Activated T-helper 2 cell treated with anti-CD3 and anti-CD28 coated beads, Interferon-gamma antibody, Interleukin-2, Interleukin-4, amounts not matched to agents 10 μg/mL and 5 μg/mL and 100 μg/mL, durations not matched to agents 14 hours and 24 hours and 36 hours (primary cell): ENCODE data around the gene PARD3. TPM values are rescaled to one million over a fixed set of nuclear protein-coding genes. Genes with fewer than 3 reads are reported as not detected.

Experiments
- DNase-seq: peaks from one replicate; pipeline ENCODE4 v3.0.0; 2021; ENCODE audit warnings: low spot score
- H3K27ac Mint-ChIP-seq: one replicate; pipeline ENCODE4 v1.8.0; 2021; ENCODE audit warnings: mixed read lengths
- H3K27me3 Mint-ChIP-seq: one replicate; pipeline ENCODE4 v1.8.0; 2021; ENCODE audit warnings: low read depth, mixed read lengths
- H3K36me3 Mint-ChIP-seq: one replicate; pipeline ENCODE4 v1.8.0; 2021; ENCODE audit warnings: low read depth, mixed read lengths
- H3K4me1 Mint-ChIP-seq: one replicate; pipeline ENCODE4 v1.8.0; 2021; ENCODE audit warnings: low read depth, mixed read lengths
- H3K4me3 Mint-ChIP-seq: one replicate; pipeline ENCODE4 v1.8.0; 2021; ENCODE audit warnings: low read depth, mild to moderate bottlenecking, moderate library complexity, mixed read lengths
- H3K9me3 Mint-ChIP-seq: one replicate; pipeline ENCODE4 v1.8.0; 2021; ENCODE audit warnings: mixed read lengths
- intact Hi-C: fragments of 100-400 bp; cut with micrococcal nuclease; formaldehyde crosslinking; loops from one replicate; pipeline ENCODE4 v1.15.1; 2023
- total RNA-seq: library from RNA; stranded (reverse); gene quantifications from 2 replicates; pipeline ENCODE4 v1.2.3, GENCODE V29; 2022

The PARD3 gene
- total RNA-seq, 1 donor from 2014 or later, result 1.4 TPM

DNA sequence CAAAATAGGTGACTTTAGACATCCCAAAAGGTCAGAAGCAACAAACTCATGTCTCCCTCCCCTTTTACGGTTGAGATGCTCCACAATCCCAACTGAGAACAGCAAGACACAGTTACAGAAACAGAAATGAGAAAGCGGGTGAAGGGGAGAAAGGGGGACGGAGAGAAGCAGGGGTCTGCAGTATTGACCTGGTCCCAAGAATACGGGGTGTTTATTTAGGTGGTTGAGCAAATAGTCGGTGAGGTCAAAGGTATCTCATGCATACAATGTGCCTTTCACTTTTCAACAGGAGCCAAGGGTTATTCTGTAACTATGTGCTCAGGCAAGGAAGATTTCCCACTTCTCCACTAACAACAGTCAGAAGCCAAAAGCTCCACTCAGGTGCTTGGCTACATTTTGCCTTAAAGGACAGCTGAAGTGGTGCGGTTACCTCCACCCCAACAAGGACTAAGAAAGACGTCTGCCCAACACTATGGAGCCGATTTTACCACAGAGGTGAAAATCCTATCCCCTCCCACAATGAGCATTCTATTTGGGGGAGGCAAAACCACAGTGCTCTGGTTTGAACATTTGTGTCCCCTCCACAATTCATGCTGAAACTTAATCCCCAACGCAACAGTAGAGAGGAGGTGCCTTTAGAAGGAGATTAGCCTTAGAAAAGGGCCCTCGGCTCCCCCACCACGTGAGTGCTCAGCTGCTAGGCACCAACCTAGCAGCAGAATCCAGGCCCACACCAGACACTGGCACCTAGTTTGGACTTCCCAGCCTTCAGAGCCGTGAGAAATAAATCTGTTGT is 77.9 kb downstream of the PARD3 start:
- no peak overlapping the region for H3K27ac Mint-ChIP-seq
- DNase-seq, result no peak
- no peaks in the 10 kb centered on the region for H3K9me3 Mint-ChIP-seq
- H3K4me3 Mint-ChIP-seq, result no peak overlapping the region
- no peaks in the 10 kb centered on the region for H3K36me3 Mint-ChIP-seq
- no peaks in the 10 kb centered on the region for H3K4me1 Mint-ChIP-seq
- peaks cover 20% of the 10 kb centered on the region for H3K27me3 Mint-ChIP-seq
- intact Hi-C loops, result no loop called here

DNA sequence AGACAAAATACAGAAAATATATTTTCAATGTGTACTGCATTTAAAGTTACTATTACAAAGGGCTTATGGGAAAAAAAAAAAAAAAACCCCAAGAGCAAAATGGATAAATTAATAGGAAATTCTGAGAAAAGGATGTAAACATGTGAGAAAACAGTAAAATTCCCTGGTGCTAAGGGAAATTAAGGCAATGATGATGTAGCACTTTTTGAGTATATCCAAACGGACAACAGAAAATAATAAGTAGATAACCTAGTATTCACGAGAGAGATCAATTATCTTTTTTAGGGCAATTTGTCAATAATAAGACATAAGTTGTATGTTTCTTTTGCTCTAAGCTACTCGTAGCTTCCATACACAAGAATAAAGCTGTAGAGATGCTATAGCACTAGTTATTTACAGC is 80.2 kb downstream of the PARD3 start:
- peaks cover 8% of the 10 kb centered on the region for H3K27me3 Mint-ChIP-seq
- no peaks in the 10 kb centered on the region for H3K9me3 Mint-ChIP-seq
- intact Hi-C loops, result no loop called here
- H3K27ac Mint-ChIP-seq, result no peak overlapping the region
- no peak overlapping the region for H3K4me3 Mint-ChIP-seq
- H3K36me3 Mint-ChIP-seq, result no peaks in the 10 kb centered on the region
- no peaks in the 10 kb centered on the region for H3K4me1 Mint-ChIP-seq
- DNase-seq, result no peak

DNA sequence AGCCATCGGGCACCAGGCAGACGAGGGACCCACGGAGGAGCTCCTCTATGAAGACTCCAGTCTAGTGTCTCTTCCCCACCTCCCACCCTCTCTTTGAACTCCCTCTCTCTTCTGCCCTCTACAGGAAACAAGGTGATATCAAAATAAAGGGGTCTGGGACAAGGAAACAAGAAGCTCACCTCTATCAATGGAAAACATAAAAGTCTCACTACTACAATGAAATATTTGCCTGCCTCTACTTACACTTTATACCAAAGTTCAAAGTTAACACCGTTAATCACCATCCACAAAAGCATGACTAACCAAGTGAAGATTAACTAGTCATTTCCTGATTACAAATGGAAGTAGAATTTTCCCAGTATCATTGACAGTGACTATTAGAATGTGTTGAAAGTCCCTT is 82.2 kb downstream of the PARD3 start:
- intact Hi-C loops, result no loop called here
- H3K4me3 Mint-ChIP-seq, result no peak overlapping the region
- H3K27ac Mint-ChIP-seq, result no peak overlapping the region

DNA sequence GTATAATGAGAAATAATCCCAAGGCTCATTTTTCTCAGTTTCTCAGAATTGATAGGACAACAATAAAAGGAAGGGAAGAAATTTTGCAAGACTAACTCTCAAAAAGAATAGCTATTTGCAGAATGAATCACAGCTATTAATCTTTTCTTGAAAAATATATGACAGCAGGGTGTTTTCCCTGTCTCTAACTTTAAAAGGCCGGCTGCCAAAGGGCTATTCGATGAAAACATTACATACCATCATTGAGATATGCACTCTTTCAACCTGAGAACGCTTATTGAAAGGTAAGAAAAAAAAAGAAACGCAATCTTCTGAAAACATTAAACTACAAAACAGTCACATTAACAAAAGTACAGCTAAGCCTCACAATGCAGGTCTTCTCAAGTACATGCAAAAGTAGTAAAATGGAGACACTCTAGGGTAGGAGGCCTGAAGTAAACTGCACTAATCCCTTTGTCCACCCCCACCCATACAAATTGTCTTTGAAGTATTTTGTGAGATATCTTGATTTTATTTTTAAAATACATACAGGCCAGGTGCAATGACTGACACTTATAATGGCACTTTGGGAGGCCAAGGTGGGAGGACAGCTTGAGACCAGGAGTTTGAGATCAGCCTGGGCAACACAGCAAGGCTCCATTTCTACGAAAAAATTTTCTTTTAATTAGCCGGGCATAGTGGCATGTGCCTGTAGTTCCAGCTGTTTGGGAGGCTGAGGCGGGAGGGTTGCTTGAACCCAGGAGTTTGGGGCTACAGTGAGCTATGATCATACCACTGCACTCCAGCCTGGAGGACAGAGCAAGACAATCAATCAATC is 83.0 kb downstream of the PARD3 start:
- Mint-ChIP-seq H3K27ac (no peak overlapping the region), H3K4me3 (no peak overlapping the region), H3K4me1 (no peaks in the 10 kb centered on the region), H3K9me3 (no peaks in the 10 kb centered on the region), H3K27me3 (peaks cover 3% of the 10 kb centered on the region), H3K36me3 (no peaks in the 10 kb centered on the region)
- intact Hi-C loops, result no loop called here
- no peak for DNase-seq

More for the DNA sequence above, 82.2 kb downstream of the PARD3 start:
- Mint-ChIP-seq H3K36me3 (no peaks in the 10 kb centered on the region), H3K27me3 (peaks cover 3% of the 10 kb centered on the region), H3K4me1 (no peaks in the 10 kb centered on the region), H3K9me3 (no peaks in the 10 kb centered on the region)
- DNase-seq, result no peak

DNA sequence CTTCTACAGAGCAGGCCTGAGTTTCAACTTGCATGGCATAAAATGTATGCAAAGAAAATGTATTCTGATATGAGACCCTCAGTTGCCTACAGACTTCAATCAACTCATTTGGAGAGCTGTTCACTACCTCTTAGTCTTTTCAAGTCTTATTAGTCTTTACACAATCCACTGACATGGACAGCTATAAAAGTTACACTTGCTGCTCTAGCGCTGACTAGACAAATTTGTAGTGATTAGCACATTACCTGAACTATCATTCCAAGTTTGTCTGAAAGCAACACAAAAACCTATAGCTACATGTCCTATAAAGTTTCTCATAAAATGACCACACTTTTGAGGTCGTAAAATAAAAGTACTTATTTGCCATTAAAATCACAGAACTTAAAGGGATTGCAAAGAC is 83.9 kb downstream of the PARD3 start:
- Mint-ChIP-seq H3K27ac (no peak overlapping the region), H3K4me3 (no peak overlapping the region)

DNA sequence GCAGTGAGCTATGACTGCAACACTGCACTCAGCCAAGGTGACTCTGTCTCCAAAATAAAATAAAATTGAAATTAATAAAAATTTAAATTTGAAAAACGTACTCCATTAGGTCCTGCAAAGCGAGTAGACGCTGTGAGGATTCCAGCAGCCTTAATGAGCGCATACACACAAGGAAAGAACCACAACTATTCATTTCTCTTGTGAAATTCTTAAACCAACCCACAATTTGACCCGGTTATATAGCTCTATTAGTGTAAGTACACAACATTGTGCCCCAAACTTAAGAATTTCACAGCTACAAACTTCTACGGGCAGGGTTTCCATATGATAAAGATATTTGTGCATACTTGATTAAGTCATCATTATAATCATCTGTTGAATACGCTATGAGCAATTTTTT is 84.4 kb downstream of the PARD3 start:
- Mint-ChIP-seq H3K27me3 (peaks cover 3% of the 10 kb centered on the region), H3K9me3 (no peaks in the 10 kb centered on the region), H3K27ac (no peak overlapping the region), H3K4me1 (no peaks in the 10 kb centered on the region), H3K36me3 (no peaks in the 10 kb centered on the region), H3K4me3 (no peak overlapping the region)
- intact Hi-C loops, result no loop called here
- no peak for DNase-seq

More for the DNA sequence above, 83.9 kb downstream of the PARD3 start:
- Mint-ChIP-seq H3K9me3 (no peaks in the 10 kb centered on the region), H3K4me1 (no peaks in the 10 kb centered on the region), H3K27me3 (peaks cover 3% of the 10 kb centered on the region), H3K36me3 (no peaks in the 10 kb centered on the region)
- no peak for DNase-seq
- intact Hi-C loops, result no loop called here

DNA sequence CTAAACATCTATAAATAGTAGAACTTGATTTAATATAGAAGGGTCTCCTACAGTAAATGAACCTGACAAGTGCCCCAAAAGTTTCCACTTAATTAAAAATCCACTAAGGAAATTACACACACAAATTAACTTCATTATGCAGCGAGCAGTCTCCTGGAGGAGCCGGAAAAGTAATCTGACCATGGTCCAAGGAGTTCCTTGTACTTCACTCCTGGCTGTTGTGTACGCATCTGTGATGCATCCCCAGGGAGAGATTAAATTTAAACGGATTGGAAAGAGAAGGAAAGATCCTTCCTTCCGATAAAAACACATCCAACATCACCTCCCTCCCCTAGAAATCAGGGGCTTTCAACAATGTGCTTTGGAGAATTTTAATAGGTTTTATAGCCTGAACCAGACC is 85.5 kb downstream of the PARD3 start:
- Mint-ChIP-seq H3K4me3 (no peak overlapping the region), H3K4me1 (no peaks in the 10 kb centered on the region), H3K27ac (no peak overlapping the region), H3K36me3 (no peaks in the 10 kb centered on the region), H3K27me3 (peaks cover 3% of the 10 kb centered on the region), H3K9me3 (no peaks in the 10 kb centered on the region)
- DNase-seq, result no peak
- intact Hi-C loops, result no loop called here

DNA sequence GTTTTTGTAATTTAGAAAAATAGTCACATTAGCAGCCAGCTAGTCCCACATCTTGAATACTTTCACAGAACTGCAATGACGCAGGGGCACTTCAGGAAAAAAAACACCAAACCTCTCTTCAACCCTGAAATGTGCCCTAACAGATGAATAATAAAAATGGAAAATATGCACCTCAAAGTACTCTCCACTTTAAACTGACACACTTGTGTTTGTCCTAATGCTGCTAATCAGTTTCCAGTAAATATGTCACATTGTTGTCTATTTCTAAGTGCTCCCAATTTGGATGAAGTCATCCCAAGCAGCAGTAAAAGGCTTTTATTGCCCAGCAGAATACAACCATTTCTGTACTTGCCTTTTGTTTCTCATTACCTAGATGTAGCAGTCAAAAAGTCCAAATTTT is 86.7 kb downstream of the PARD3 start:
- intact Hi-C loops, result no loop called here
- Mint-ChIP-seq H3K4me1 (no peaks in the 10 kb centered on the region), H3K27me3 (peaks cover 3% of the 10 kb centered on the region), H3K27ac (no peak overlapping the region), H3K36me3 (no peaks in the 10 kb centered on the region), H3K4me3 (no peak overlapping the region), H3K9me3 (no peaks in the 10 kb centered on the region)
- DNase-seq, result no peak

DNA sequence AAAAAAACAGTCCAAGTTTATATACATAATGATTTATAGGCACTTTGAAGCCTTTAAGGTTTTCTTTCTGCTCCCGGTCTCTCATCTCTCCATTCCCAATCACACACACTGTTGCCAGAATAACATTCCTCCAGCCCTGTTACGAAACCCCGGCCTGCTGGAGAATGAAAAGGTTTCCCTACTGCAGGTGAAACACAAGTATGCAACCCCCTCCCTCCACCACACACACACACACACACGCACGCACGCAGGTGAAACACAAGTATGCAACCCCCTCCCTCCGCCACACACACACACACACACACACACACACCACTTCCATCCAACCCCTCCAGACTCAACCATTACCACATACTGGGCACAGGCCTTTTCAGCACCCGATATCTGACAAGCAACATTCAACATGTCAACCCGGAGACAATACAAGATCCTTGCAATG is 87.5 kb downstream of the PARD3 start:
- peaks cover 3% of the 10 kb centered on the region for H3K27me3 Mint-ChIP-seq
- H3K36me3 Mint-ChIP-seq, result no peaks in the 10 kb centered on the region
- no peaks in the 10 kb centered on the region for H3K9me3 Mint-ChIP-seq
- DNase-seq, result no peak
- H3K4me3 Mint-ChIP-seq, result no peak overlapping the region
- intact Hi-C loops, result no loop called here
- no peak overlapping the region for H3K27ac Mint-ChIP-seq
- no peaks in the 10 kb centered on the region for H3K4me1 Mint-ChIP-seq

DNA sequence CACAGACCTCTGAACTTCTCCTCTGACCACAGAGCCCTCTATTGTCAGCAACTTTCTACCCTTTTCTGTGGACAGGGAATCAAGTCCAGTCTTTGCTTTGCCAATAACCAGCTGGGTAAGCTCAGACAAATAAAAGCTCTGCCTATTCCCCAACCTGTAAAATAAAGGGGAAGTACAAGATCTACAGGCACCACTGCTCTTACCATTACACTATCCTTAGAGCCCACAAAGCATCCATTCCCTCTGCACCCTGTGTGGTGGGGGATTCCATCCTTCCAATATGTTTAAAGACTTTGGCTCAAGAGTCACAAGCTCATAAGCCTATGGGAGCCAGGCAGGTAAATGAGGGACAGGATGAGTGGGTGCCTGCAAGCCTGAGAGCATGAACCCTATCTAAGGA is 88.2 kb downstream of the PARD3 start:
- no peak overlapping the region for H3K27ac Mint-ChIP-seq
- no peaks in the 10 kb centered on the region for H3K36me3 Mint-ChIP-seq
- H3K4me3 Mint-ChIP-seq, result no peak overlapping the region
- H3K4me1 Mint-ChIP-seq, result no peaks in the 10 kb centered on the region
- peaks cover 3% of the 10 kb centered on the region for H3K27me3 Mint-ChIP-seq
- no peaks in the 10 kb centered on the region for H3K9me3 Mint-ChIP-seq
- DNase-seq, result no peak
- intact Hi-C loops, result no loop called here

DNA sequence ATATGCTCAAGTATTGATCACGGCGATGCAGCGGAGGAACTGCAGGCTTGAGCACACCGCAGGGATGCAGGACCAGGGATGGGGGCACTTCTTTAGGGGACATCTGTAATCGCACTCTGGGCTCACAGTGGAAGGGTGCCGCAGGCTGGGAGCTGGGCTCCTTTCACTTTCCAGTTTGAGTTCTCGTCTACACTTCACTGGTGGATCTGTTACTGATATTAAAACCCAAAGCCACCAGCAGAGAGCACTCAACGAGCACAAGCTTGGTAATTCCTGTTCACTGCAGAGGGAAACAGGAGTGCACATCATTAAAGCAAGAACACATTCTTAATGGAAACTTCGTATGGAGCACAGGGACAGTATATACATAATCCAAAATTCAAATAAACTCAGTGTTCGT is 91.3 kb downstream of the PARD3 start:
- H3K4me3 Mint-ChIP-seq, result no peak overlapping the region
- intact Hi-C loops, result no loop called here
- H3K4me1 Mint-ChIP-seq, result no peaks in the 10 kb centered on the region
- DNase-seq, result no peak
- H3K9me3 Mint-ChIP-seq, result no peaks in the 10 kb centered on the region
- no peaks in the 10 kb centered on the region for H3K36me3 Mint-ChIP-seq
- no peaks in the 10 kb centered on the region for H3K27me3 Mint-ChIP-seq
- no peak overlapping the region for H3K27ac Mint-ChIP-seq

DNA sequence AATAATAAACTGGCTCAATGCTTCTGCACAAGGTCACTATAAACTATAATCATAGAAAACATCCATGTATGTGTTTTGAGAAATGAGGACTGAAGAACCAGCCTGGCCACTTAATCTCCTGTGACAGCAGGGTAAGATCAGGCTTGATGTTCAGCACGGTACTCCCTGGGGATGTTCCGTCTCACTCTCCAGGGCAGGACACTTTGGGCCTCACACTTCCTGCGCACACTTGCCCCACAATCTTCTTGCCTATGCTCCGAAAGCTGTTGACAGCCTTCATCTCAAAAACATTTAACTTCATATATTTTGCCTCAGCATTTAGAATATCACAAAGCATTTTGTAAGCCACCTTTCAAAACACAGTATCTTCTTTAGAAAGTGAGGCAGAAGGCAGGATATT is 92.7 kb downstream of the PARD3 start:
- H3K4me1 Mint-ChIP-seq, result no peaks in the 10 kb centered on the region
- intact Hi-C loops, result no loop called here
- no peak overlapping the region for H3K27ac Mint-ChIP-seq
- no peaks in the 10 kb centered on the region for H3K9me3 Mint-ChIP-seq
- no peak for DNase-seq
- H3K4me3 Mint-ChIP-seq, result no peak overlapping the region
- peaks cover 2% of the 10 kb centered on the region for H3K27me3 Mint-ChIP-seq
- no peaks in the 10 kb centered on the region for H3K36me3 Mint-ChIP-seq

DNA sequence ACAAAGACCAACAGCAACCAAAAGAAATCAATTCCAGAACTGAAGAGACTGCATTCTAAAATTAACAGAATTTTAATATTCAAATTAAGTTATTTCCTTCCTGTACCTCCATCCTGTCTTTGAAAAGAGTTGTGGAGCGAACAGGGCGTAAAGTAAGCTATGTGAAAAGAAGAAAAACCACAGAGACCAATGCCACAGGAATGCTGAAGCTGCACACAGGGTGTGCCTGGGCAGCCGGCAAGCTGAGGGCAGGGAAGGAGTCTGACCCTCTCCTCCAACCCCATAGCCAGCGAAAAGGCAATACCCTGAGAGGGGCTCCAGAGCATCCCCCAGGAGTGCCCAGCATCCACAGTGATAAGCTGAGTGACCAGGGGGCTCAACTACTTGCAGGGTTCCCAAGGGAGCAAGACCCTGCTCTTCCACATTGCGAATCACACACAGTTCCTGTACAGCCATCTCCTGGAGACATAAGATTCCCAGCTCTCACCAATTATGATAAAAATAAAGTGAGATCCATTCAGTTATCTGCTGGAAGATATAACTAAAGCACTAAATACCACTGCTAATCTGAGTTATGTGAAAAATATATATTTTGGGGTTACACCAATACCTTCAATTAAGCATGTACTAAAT is 93.8 kb downstream of the PARD3 start:
- Mint-ChIP-seq H3K4me1 (peaks cover 5% of the 10 kb centered on the region), H3K27me3 (peaks cover 2% of the 10 kb centered on the region), H3K4me3 (no peak overlapping the region), H3K36me3 (no peaks in the 10 kb centered on the region), H3K9me3 (no peaks in the 10 kb centered on the region), H3K27ac (no peak overlapping the region)
- intact Hi-C loops, result no loop called here
- DNase-seq, result no peak
